Body of pancreas (tissue), 4 donors: Measurements from ENCODE around the gene SCEL. TPM values are rescaled to one million over a fixed set of nuclear protein-coding genes. Genes with fewer than 3 reads are reported as not detected.

Experiments used
- ATAC-seq: fragments of 150-250 bp; one replicate; pipeline ENCODE4 v1.9.1; 2016
- DNase-seq, 4 donors: peaks; one replicate each; pipeline ENCODE4 v3.0.0-alpha.2; 2019
- H3K27ac ChIP-seq, 4 donors: fragments of 200-600 bp; sonication (generic); 1 replicate in 3 of 4; 2 replicates in 1 of 4; pipeline versions ENCODE4 v1.5.1 to v1.6.1; 2016 to 2019; ENCODE audit warnings: mild to moderate bottlenecking in 1 of 4, mixed read lengths in 1 of 4, moderate library complexity in 1 of 4
- H3K27me3 ChIP-seq, 2 donors: fragments of 200-600 bp; sonication (generic); one replicate each; pipeline ENCODE4 v1.6.0; 2016; ENCODE audit warnings: mild to moderate bottlenecking in 1 of 2
- H3K36me3 ChIP-seq, 2 donors: fragments of 200-600 bp; sonication (generic); replicated peaks in 1 of 2; 2 replicates each; pipeline ENCODE4 v1.5.1; 2016; ENCODE audit warnings: low read depth in 2 of 2; ENCODE audit not compliant: insufficient read depth in 1 of 2
- H3K4me1 ChIP-seq: fragments of 200-600 bp; sonication (generic); one replicate; pipeline ENCODE4 v1.6.0; 2016
- H3K4me3 ChIP-seq, 2 donors: fragments of 200-600 bp; sonication (generic); 1 replicate in 1 of 2; 2 replicates in 1 of 2; pipeline ENCODE4 v1.5.1; 2016 to 2019
- H3K9me3 ChIP-seq, 3 donors: fragments of 200-600 bp; sonication (generic); 1 replicate in 2 of 3; 2 replicates in 1 of 3; pipeline ENCODE4 v1.5.1; 2016
- POLR2A ChIP-seq, 3 donors: fragments of 450-650 bp; IDR thresholded peaks; one replicate each; pipeline ENCODE4 v1.6.1; 2016; ENCODE audit warnings: antibody characterized with exemption in 3 of 3, mild to moderate bottlenecking in 2 of 3
- WGBS, 2 donors: methylation state at CpG; one replicate each; pipeline ENCODE4 v1.1.5; 2017; 5-methylcytosine and 5-hydroxymethylcytosine counted together
- intact Hi-C: fragments of 100-400 bp; cut with DNase I; formaldehyde crosslinking; loops from one replicate; pipeline ENCODE4 v1.15.1; 2023
- total RNA-seq, 2 donors: library from RNA; depleted of rRNA; stranded (reverse); fragments of >200 nt; gene quantifications; one replicate each; pipeline ENCODE4 v1.1.0, GENCODE V29; 2016
- TF ChIP-seq, protein P1 (sequence below), 7 experiments: fragments of 450-650 bp in 4 of 7; fragments of 200-600 bp in 3 of 7; sonication (generic) in 3 of 7; IDR thresholded peaks; one replicate each; pipeline ENCODE4 v1.5.1; 2016 to 2019; ENCODE audit warnings: antibody characterized with exemption in 7 of 7

SCEL gene
- total RNA-seq, 2 donors from 2014 or later: not detected

DNA sequence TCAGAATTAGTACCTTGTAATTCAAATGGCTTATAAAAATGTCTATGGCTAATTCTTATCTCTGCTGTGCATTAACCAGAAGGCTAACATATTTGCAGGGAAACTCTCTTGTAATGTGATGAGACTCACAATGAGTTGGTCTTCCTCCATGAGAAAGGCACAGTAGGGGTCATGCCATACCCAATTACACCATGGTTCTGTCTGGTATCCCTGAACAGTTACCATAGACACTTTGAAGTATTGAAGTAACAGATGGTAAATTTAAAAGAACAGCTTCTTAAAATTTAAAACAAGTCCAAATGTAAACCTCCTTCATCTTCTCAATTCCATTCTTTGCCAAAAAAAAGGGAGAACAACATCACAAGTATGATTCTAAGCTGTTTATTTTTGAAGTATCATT lies 139.3 kb downstream of the SCEL start:
- no peaks in the 10 kb centered on the region for H3K27me3 ChIP-seq
- DNase-seq: no peak
- no peaks in the 10 kb centered on the region for H3K4me1 ChIP-seq
- TF ChIP-seq POLR2A (IDR thresholded peaks at IDR 0.05): no peak
- TF ChIP-seq, protein P1, sequence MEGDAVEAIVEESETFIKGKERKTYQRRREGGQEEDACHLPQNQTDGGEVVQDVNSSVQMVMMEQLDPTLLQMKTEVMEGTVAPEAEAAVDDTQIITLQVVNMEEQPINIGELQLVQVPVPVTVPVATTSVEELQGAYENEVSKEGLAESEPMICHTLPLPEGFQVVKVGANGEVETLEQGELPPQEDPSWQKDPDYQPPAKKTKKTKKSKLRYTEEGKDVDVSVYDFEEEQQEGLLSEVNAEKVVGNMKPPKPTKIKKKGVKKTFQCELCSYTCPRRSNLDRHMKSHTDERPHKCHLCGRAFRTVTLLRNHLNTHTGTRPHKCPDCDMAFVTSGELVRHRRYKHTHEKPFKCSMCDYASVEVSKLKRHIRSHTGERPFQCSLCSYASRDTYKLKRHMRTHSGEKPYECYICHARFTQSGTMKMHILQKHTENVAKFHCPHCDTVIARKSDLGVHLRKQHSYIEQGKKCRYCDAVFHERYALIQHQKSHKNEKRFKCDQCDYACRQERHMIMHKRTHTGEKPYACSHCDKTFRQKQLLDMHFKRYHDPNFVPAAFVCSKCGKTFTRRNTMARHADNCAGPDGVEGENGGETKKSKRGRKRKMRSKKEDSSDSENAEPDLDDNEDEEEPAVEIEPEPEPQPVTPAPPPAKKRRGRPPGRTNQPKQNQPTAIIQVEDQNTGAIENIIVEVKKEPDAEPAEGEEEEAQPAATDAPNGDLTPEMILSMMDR (IDR thresholded peaks at IDR 0.05): no peak
- no peaks in the 10 kb centered on the region for H3K9me3 ChIP-seq
- intact Hi-C loops: no loop called here
- H3K4me3 ChIP-seq: no peak overlapping the region
- H3K36me3 ChIP-seq: no peaks in the 10 kb centered on the region
- no peak for ATAC-seq
- H3K27ac ChIP-seq: no peak overlapping the region

- Histone ChIP-seq H3K27me3 (no peaks in the 10 kb centered on the region), H3K4me1 (no peaks in the 10 kb centered on the region), H3K9me3 (no peaks in the 10 kb centered on the region), H3K27ac (no peak overlapping the region), H3K36me3 (no peaks in the 10 kb centered on the region), H3K4me3 (no peak overlapping the region)
- 58 to 67% methylated on average over 5 of the region's 5 CpGs for WGBS, 2 donors
- TF ChIP-seq, protein P1 (IDR thresholded peaks at IDR 0.05): no peak
- no peak for TF ChIP-seq POLR2A (IDR thresholded peaks at IDR 0.05)
- intact Hi-C loops: no loop called here
- no peak for DNase-seq
- ATAC-seq: no peak
Measured at GRCh38 chr13:77678691-77679235, 143.3 kb downstream of the SCEL start.

GRCh38 chr13:77687799-77688198 lies 152.3 kb downstream of the SCEL start:
- DNase-seq: no peak
- H3K4me1 ChIP-seq: peaks cover 10% of the 10 kb centered on the region
- no peaks in the 10 kb centered on the region for H3K27me3 ChIP-seq
- no peaks in the 10 kb centered on the region for H3K9me3 ChIP-seq
- H3K36me3 ChIP-seq: no peaks in the 10 kb centered on the region
- no peak for ATAC-seq
- H3K27ac ChIP-seq: no peak overlapping the region
- intact Hi-C loops: no loop called here
- 81 to 87% methylated on average over 2 of the region's 2 CpGs for WGBS, 2 donors
- no peak overlapping the region for H3K4me3 ChIP-seq
- TF ChIP-seq, protein P1 (IDR thresholded peaks at IDR 0.05): no peak
- TF ChIP-seq POLR2A (IDR thresholded peaks at IDR 0.05): no peak

DNA sequence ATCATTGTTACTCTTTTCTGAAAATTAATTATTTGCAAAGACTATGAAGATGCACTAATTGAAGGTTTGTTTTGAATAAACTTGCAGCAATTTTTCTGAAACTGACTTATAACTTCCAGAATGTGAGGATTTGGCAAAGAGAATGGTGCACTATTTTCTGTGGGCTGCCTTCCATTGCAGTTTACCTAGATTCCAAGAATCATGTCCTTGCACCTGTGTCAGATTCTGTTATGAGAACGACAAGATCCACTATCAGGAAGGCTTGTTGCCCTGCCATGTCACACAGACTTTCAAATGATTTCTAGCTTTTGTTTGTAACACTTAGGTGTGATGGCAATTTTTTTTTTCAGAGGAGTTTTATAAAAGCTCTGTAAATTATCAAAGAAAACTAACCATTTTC lies 156.4 kb downstream of the SCEL start:
- TF ChIP-seq, protein P1 (IDR thresholded peaks at IDR 0.05): no peak
- TF ChIP-seq POLR2A (IDR thresholded peaks at IDR 0.05): no peak
- Histone ChIP-seq H3K27ac (no peak overlapping the region), H3K9me3 (no peaks in the 10 kb centered on the region), H3K36me3 (no peaks in the 10 kb centered on the region), H3K4me3 (no peak overlapping the region), H3K27me3 (no peaks in the 10 kb centered on the region), H3K4me1 (peaks cover 28% of the 10 kb centered on the region)
- ATAC-seq: no peak
- WGBS, 2 donors: 5 to 16% methylated on average over 1 of the region's 1 CpG
- intact Hi-C loops: no loop called here
- DNase-seq: no peak

- H3K4me3 ChIP-seq: no peak overlapping the region
- H3K9me3 ChIP-seq: no peaks in the 10 kb centered on the region
- intact Hi-C loops: no loop called here
- H3K27ac ChIP-seq: peak overlapping the region in 1 of 4 donors; percentile 50
- DNase-seq (no peak), ATAC-seq (peak; percentile 55)
- no peaks in the 10 kb centered on the region for H3K36me3 ChIP-seq
- WGBS, 2 donors: 10 to 16% methylated on average over 2 of the region's 2 CpGs
- TF ChIP-seq POLR2A (IDR thresholded peaks at IDR 0.05): no peak
- TF ChIP-seq, protein P1 (IDR thresholded peaks at IDR 0.05): no peak
- H3K4me1 ChIP-seq: peaks cover 31% of the 10 kb centered on the region
- H3K27me3 ChIP-seq: no peaks in the 10 kb centered on the region
Measured at GRCh38 chr13:77692746-77693448, 157.4 kb downstream of the SCEL start.
